K562 (cell line): Measurements from ENCODE around the gene XPC. TPM values are rescaled to one million over a fixed set of nuclear protein-coding genes. Genes with fewer than 3 reads are reported as not detected.

Experiments
- ATAC-seq: fragments of 200-7000 bp; cut with Tn5 transposase; 3 replicates; pipeline ENCODE4 v1.9.1; 2020; ENCODE audit warnings: moderate library complexity
- BruUV-seq: library from RNA; stranded (reverse); fragments of 400-500 nt; replicated peaks from 2 replicates; lab custom pipeline; 2021; lab: Mats Ljungman, UMichigan
- CTCF ChIA-PET: fragments of 300-600 bp; formaldehyde crosslinking; extraction: SDS; loops from one replicate; lab custom pipeline; 2021; ENCODE audit warnings: low intra/inter-chr PET ratio; lab: Yijun Ruan, JAX
- POLR2A ChIA-PET: fragments of 300-600, 350-650 bp; sonication (Branson Sonifier 250); formaldehyde crosslinking; extraction: SDS; loops from one replicate; lab custom pipeline; 2021; ENCODE audit warnings: antibody characterized with exemption, inconsistent platforms; lab: Yijun Ruan, JAX
- DNase-seq, 4 experiments: peaks; one replicate each; pipeline versions ENCODE4 v3.0.0 to v3.0.0-alpha.2; 2011 to 2018; ENCODE audit warnings: low spot score in 3 of 4, mixed read lengths in 3 of 4; ENCODE audit errors: extremely low read depth in 1 of 4
- FAIRE-seq: peaks from 2 replicates; lab custom pipeline; 2011; peaks lifted over from hg19 to GRCh38; lab: Jason Lieb, UNC
- H2AFZ ChIP-seq: 2 replicates; pipeline ENCODE4 v1.6.0; 2011; ENCODE audit warnings: low read depth, low read length, control low read depth, inconsistent platforms
- H3K27ac ChIP-seq: fragments of 200-600 bp; 3 replicates; pipeline ENCODE4 v1.8.0; 2011; ENCODE audit warnings: low read depth, mild to moderate bottlenecking, control low read depth, inconsistent platforms, low read length, moderate library complexity, mixed read lengths; ENCODE audit errors: extremely low read depth
- H3K27me3 ChIP-seq, 2 experiments: fragments of 300-600 bp in 1 of 2; 2 replicates in 1 of 2; 3 replicates in 1 of 2; pipeline versions ENCODE4 v1.6.0 to v1.8.0; 2011; ENCODE audit warnings: inconsistent platforms in 2 of 2, low read length in 2 of 2, mild to moderate bottlenecking in 1 of 2, mixed read lengths in 1 of 2, moderate library complexity in 1 of 2; ENCODE audit not compliant: control insufficient read depth in 2 of 2, insufficient read depth in 2 of 2
- H3K36me3 ChIP-seq: fragments of 300-600 bp; 3 replicates; pipeline ENCODE4 v1.8.0; 2011; ENCODE audit warnings: mild to moderate bottlenecking, low read length, inconsistent platforms; ENCODE audit not compliant: control insufficient read depth, insufficient read depth
- H3K4me1 ChIP-seq, 2 experiments: fragments of 200-600 bp in 1 of 2; replicated peaks in 1 of 2; 2 replicates in 1 of 2; 3 replicates in 1 of 2; pipeline versions ENCODE4 v1.5.1 to v1.8.0; 2011; ENCODE audit warnings: inconsistent platforms in 2 of 2, low read length in 2 of 2, mild to moderate bottlenecking in 1 of 2, mixed read lengths in 1 of 2, moderate library complexity in 1 of 2; ENCODE audit not compliant: control insufficient read depth in 2 of 2, insufficient read depth in 2 of 2
- H3K4me2 ChIP-seq: 2 replicates; pipeline ENCODE4 v1.6.1; 2011; ENCODE audit warnings: low read length, control low read depth, inconsistent platforms, mixed read lengths; ENCODE audit not compliant: insufficient read depth
- H3K4me3 ChIP-seq: fragments of 200-600 bp; sonication (generic), shearing (Covaris generic); 2 replicates; pipeline ENCODE4 v1.5.1; 2016; ENCODE audit warnings: control low read depth, inconsistent platforms
- H3K79me2 ChIP-seq: fragments of 200-600 bp; 3 replicates; pipeline ENCODE4 v1.8.0; 2011; ENCODE audit warnings: low read length, inconsistent platforms; ENCODE audit not compliant: control insufficient read depth, insufficient read depth
- H3K9ac ChIP-seq, 2 experiments: 2 replicates each; pipeline versions ENCODE4 v1.6.0 to v1.6.1; 2011; ENCODE audit warnings: low read depth in 2 of 2, low read length in 2 of 2, control low read depth in 1 of 2, inconsistent platforms in 1 of 2, mild to moderate bottlenecking in 1 of 2, mixed read lengths in 1 of 2; ENCODE audit not compliant: insufficient read depth in 1 of 2
- H3K9me1 ChIP-seq: one replicate; pipeline ENCODE4 v1.6.0; 2011; ENCODE audit warnings: inconsistent platforms, mild to moderate bottlenecking, low read length, moderate library complexity; ENCODE audit not compliant: control insufficient read depth, insufficient read depth
- H3K9me3 ChIP-seq: replicated peaks from 2 replicates; pipeline ENCODE4 v1.5.1; 2011; ENCODE audit warnings: low read depth, low read length, inconsistent platforms; ENCODE audit not compliant: control insufficient read depth, insufficient read depth
- H4K20me1 ChIP-seq: replicated peaks from 2 replicates; pipeline ENCODE4 v1.6.1; 2011; ENCODE audit warnings: low read length, inconsistent platforms, mixed read lengths; ENCODE audit not compliant: control insufficient read depth, insufficient read depth
- HLTF ChIP-seq: fragments of 450-650 bp; IDR thresholded peaks from 2 replicates; pipeline ENCODE4 v1.6.1; 2016
- KLF6 ChIP-seq: fragments of 250-450 bp; sonication (Bioruptor Pico); IDR thresholded peaks from 2 replicates; pipeline ENCODE4 v1.4.0; 2020; ENCODE audit warnings: mild to moderate bottlenecking, moderate library complexity, borderline replicate concordance
- RBM17 ChIP-seq: fragments of 200-400 bp; formaldehyde crosslinking; IDR thresholded peaks from 2 replicates; pipeline ENCODE4 v1.6.1; 2017; ENCODE audit warnings: low read depth, mild to moderate bottlenecking, low read length, borderline replicate concordance
- SMAD3 ChIP-seq: fragments of 450-650 bp; formaldehyde crosslinking; conservative IDR thresholded peaks from 2 replicates; pipeline ENCODE4 v1.4.0; 2020; ENCODE audit warnings: mild to moderate bottlenecking
- ZNF121 ChIP-seq: sonication (generic); formaldehyde crosslinking; conservative IDR thresholded peaks from 2 replicates; pipeline ENCODE4 v1.8.0; 2022; ENCODE audit warnings: missing genetic modification reagents
- ZNF384 ChIP-seq: IDR thresholded peaks from 2 replicates; pipeline ENCODE4 v1.6.1; 2012; ENCODE audit warnings: low read depth, low read length, improper control_type of control experiment
- ZNF407 ChIP-seq: fragments of 450-650 bp; IDR thresholded peaks from 2 replicates; pipeline ENCODE4 v1.6.1; 2016; ENCODE audit warnings: low read depth
- WGBS: fragments of 100-300 bp; shearing (Covaris generic); methylation state at CpG from one replicate; pipeline ENCODE4 v1.1.6; 2016; ENCODE audit warnings: low coverage, mixed read lengths; ENCODE audit not compliant: insufficient coverage; ENCODE audit errors: missing lambda C conversion rate; 5-methylcytosine and 5-hydroxymethylcytosine counted together
- in situ Hi-C: fragments of 300-500 bp; cut with MboI; formaldehyde crosslinking; loops from 4 replicates; pipeline ENCODE4 v1.15.0; 2018; ENCODE audit warnings: inconsistent platforms, mixed read lengths
- intact Hi-C: fragments of 100-400 bp; cut with micrococcal nuclease; formaldehyde crosslinking; loops from 2 replicates; pipeline ENCODE4 v1.14.2; 2022
- polyA plus RNA-seq, 8 experiments: library from polyadenylated mRNA; depleted of rRNA in 4 of 8; stranded (reverse) in 5 of 8; unstranded in 3 of 8; fragments of >200 nt; fragmentation: Nextera tagmentation in 2 of 8; fragmentation: Illumina TruSeq in 1 of 8; extraction: Ambion mirVana in 2 of 8; extraction: Trizol in 1 of 8; gene quantifications; 2 replicates each; pipeline versions ENCODE4 v1.2.1 to v1.2.3, GENCODE V29; 2011 to 2014; ENCODE audit warnings: inconsistent platforms in 1 of 8, missing spikeins in 1 of 8
- total RNA-seq, 7 experiments: library from RNA; depleted of rRNA in 6 of 7; stranded (reverse); fragments of >200 nt in 6 of 7; fragmentation: Illumina TruSeq in 2 of 7; extraction: Trizol in 2 of 7; gene quantifications; 2 replicates each; pipeline versions ENCODE4 v1.2.1 to v1.2.3, GENCODE V29; 2011 to 2021; ENCODE audit warnings: low replicate concordance in 1 of 7

The XPC gene
- total and polyA plus RNA-seq, 9 of the 15 experiments (the other 6 are each of a cell fraction or from before 2014, with no cell fraction given) = 3.8 to 54.7 (median 41.3) TPM

- in situ Hi-C loops = no loop called here
- DNase-seq (no peak), FAIRE-seq (no peak), ATAC-seq (no peak)
- Histone ChIP-seq H2AFZ (no peak overlapping the region), H3K9me1 (peaks cover 5% of the 10 kb centered on the region), H3K9ac (no peak overlapping the region), H3K36me3 (peaks cover 87% of the 10 kb centered on the region), H3K27me3 (no peaks in the 10 kb centered on the region), H3K4me1 (peaks cover 13 to 17% of the 10 kb centered on the region in 2 experiments), H3K9me3 (no peaks in the 10 kb centered on the region), H3K79me2 (peaks cover 38% of the 10 kb centered on the region), H3K27ac (no peak overlapping the region), H3K4me3 (no peak overlapping the region), H3K4me2 (no peak overlapping the region), H4K20me1 (peaks cover 10% of the 10 kb centered on the region)
- ChIA-PET CTCF (no interaction called here), POLR2A (interaction anchor here (1.0 to 2.1 kb wide), 2 partner anchors 10 to 15 kb away, joined by 3 to 6 read pairs; no protein-coding TSS in a partner anchor)
- no TSS peak for BruUV-seq
- WGBS = 97% methylated on average over 4 of the region's 4 CpGs
- intact Hi-C loops = no loop called here
- peak; percentile 69; the same call in 1 of the 2 replicates for TF ChIP-seq ZNF121
- TF ChIP-seq SMAD3 (CRISPR knock-in tag) = no peak
These were observed 48.2 kb downstream of the XPC start for GRCh38 chr3:14130230-14130629.

- Histone ChIP-seq H3K4me2 (no peak overlapping the region), H2AFZ (no peak overlapping the region), H3K4me1 (peaks cover 17 to 18% of the 10 kb centered on the region in 2 experiments), H3K27ac (no peak overlapping the region), H3K27me3 (no peaks in the 10 kb centered on the region), H3K9me3 (no peaks in the 10 kb centered on the region), H4K20me1 (peaks cover 10% of the 10 kb centered on the region), H3K9me1 (peaks cover 5% of the 10 kb centered on the region), H3K9ac (no peak overlapping the region), H3K4me3 (no peak overlapping the region), H3K36me3 (peaks cover 77% of the 10 kb centered on the region), H3K79me2 (peaks cover 46% of the 10 kb centered on the region)
- intact Hi-C loops = loop anchor here (10.0 kb wide), 1 partner anchor 474 kb away; no protein-coding TSS in a partner anchor
- ChIA-PET POLR2A (no interaction called here), CTCF (no interaction called here)
- in situ Hi-C loops = no loop called here
- WGBS = 95% methylated on average over 6 of the region's 6 CpGs
- no TSS peak for BruUV-seq
- no peak for ATAC-seq
- no peak for DNase-seq
- no peak for FAIRE-seq
- TF ChIP-seq KLF6 (CRISPR knock-in tag) (no peak), HLTF (no peak), ZNF384 (no peak), ZNF407 (no peak), RBM17 (no peak)
These were observed 49.1 kb downstream of the XPC start for GRCh38 chr3:14129296-14129695.
